Stomach smooth muscle (tissue), 2 donors: Measurements from ENCODE around the gene CCDC178.

Experiments
- H3K27ac ChIP-seq: one replicate; pipeline ENCODE4 v1.7.0; 2013; ENCODE audit warnings: mild to moderate bottlenecking, low read length, inconsistent platforms
- H3K27me3 ChIP-seq, 2 donors: one replicate each; pipeline ENCODE4 v1.7.0; 2013; ENCODE audit warnings: low read length in 2 of 2; ENCODE audit not compliant: insufficient read depth in 2 of 2, control insufficient read depth in 1 of 2
- H3K36me3 ChIP-seq, 2 donors: one replicate each; pipeline ENCODE4 v1.7.0; 2013; ENCODE audit warnings: low read length in 2 of 2; ENCODE audit not compliant: control insufficient read depth in 2 of 2, insufficient read depth in 2 of 2
- H3K4me1 ChIP-seq: one replicate; pipeline ENCODE4 v1.7.0; 2013; ENCODE audit warnings: low read length; ENCODE audit not compliant: control insufficient read depth, insufficient read depth
- H3K4me3 ChIP-seq, 2 donors: one replicate each; pipeline ENCODE4 v1.7.0; 2013; ENCODE audit warnings: low read length in 2 of 2
- H3K9ac ChIP-seq, 2 donors: one replicate each; pipeline ENCODE4 v1.7.0; 2013; ENCODE audit warnings: low read length in 2 of 2, mild to moderate bottlenecking in 1 of 2
- H3K9me3 ChIP-seq, 2 donors: one replicate each; pipeline ENCODE4 v1.7.0; 2013; ENCODE audit warnings: low read length in 2 of 2; ENCODE audit not compliant: control insufficient read depth in 2 of 2
- donor health status: healthy.
- donor health status: Pancreatic carcinoma.

CCDC178 gene, protein sequence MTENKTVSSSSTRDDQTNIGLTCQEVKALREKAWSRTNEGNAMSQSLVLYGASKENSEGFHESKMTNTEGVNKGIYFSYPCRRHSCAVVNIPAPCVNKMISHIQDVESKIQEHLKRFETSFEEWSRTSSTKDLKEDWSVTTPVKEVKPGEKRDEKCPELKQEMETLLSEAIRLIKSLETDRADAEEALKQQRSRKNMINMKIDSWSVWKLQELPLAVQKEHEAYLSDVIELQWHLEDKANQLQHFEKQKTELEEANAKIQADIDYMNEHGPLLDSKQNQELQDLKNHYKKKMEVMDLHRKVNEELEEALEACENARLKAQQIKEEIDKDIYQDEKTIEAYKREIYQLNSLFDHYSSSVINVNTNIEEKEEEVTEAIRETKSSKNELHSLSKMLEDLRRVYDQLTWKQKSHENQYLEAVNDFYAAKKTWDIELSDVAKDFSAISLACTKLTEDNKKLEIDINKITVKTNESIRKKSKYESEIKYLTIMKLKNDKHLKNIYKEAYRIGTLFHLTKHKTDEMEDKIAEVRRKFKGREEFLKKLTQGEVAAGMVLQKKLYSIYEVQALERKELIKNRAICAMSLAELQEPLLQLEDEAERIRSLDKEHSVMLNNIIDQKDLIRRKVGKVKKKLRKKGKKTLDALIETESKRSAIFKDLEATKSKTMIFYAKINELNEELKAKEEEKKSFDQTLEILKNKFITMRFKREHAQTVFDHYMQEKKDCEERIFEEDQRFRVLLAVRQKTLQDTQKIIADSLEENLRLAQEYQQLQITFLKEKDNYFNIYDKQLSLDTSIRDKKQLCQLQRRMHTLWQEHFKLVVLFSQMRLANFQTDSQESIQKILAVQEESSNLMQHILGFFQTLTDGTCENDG

DNA sequence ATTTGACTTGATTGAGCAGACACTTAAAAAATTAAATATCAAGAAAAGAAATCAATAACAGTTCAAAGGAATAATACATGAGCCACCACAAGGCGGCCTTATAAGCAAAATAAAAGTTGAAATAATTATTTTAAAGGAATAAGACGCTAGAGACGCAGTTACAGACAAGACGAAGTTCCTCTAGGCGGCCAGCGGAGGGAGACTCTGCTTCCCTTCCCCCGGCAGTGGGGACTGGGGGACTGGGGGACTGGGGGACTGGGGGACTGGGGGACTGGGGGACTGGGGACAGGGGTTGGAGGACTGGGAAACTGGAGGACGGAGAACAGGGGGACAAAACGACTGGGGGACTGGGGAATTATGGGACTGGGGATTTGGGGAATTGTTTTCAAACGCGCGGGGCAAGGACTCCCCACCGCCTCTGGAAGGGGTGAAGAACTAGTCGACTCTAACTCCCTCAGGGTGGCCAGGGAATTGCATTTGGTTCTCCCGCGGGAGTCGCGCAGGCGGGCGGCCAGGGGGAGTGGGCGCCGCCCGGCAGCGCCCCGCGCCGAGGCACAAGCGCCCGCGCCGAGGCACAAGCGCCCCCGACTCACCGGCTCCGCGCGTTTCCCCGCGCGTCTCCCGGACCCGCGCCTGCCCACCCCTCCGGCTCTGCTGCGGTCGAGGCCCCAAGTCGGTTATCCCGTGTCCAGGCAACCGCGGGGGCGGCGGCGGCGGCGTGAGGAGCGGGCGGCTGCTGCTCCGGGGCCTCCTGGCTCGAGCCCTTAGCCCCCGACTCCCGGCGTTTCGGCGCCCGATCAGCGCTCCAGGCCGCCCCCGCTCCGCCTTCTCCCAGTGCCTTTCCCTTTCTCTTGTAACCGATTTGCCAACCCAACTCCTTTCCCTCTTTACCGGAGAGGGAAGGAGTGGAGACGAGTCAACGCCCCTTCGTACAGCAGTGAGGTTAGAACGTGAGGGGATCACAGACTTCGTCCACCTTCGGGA is at the start of gene CCDC178:
Gene CCDC178 (minus strand): TSS at position 662 of the 984 bp plus-strand sequence. CDS start 28,633 bp downstream, outside the sequence.
- no peaks in the 10 kb centered on the region for H3K9me3 ChIP-seq
- no peaks in the 10 kb centered on the region for H3K36me3 ChIP-seq
- peaks cover 0 to 3% of the 10 kb centered on the region in 2 donors for H3K27me3 ChIP-seq
- H3K4me3 ChIP-seq: peak within 1 kb of the TSS; percentile 44 to 71
- H3K27ac ChIP-seq: no peak within 1 kb of the TSS
- H3K4me1 ChIP-seq: no peaks in the 10 kb centered on the region
- peak within 1 kb of the TSS; percentile 13 to 32 for H3K9ac ChIP-seq

DNA sequence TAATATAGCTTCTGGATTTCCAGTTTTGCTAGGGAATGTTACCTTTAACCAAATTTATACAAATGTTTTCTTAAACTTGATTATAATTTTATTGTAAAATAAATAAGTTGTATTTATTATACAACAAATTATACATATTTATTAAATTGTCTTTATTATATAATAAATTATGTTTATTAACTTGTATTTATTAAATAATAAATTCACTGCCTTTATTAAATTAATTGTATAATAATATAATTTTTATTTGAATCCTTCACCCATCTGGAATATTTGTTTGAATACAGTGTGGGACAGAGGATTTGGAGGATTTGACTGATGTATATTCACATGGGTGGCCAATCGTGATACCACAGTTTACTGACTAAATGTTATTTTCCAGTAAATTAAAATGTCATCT is 43.4 kb upstream of the CCDC178 start:
- no peak overlapping the region for H3K4me3 ChIP-seq

GRCh38 chr18:33472509-33472908 is 32.0 kb upstream of the CCDC178 start:
- H3K9me3 ChIP-seq: no peaks in the 10 kb centered on the region
- H3K4me3 ChIP-seq: no peak overlapping the region
- H3K27ac ChIP-seq: no peak overlapping the region
- H3K9ac ChIP-seq: no peak overlapping the region
- no peaks in the 10 kb centered on the region for H3K36me3 ChIP-seq
- H3K4me1 ChIP-seq: no peaks in the 10 kb centered on the region
- H3K27me3 ChIP-seq: no peaks in the 10 kb centered on the region

More for the DNA sequence above, 43.4 kb upstream of the CCDC178 start:
- no peaks in the 10 kb centered on the region for H3K9me3 ChIP-seq
- no peak overlapping the region for H3K9ac ChIP-seq
- H3K27me3 ChIP-seq: no peaks in the 10 kb centered on the region
- no peak overlapping the region for H3K27ac ChIP-seq
- H3K36me3 ChIP-seq: no peaks in the 10 kb centered on the region
- no peaks in the 10 kb centered on the region for H3K4me1 ChIP-seq

DNA sequence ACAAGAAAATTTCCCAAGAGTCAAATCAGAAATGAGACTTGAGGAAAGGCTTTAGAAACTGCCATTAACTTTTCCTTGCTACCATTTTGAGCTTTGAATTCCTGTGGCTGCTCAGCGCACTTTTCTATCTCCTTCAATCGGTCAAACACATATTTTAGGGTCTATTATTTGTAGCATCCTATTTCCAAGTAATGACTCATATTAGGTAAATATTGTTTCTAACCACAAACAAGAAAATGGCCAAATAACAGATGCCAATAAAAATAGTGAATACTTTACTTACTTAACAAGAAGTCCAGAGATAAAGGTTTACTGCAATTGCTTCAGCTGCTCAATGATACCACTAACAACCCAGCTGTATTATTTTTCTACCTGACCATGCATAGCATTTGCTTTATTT is 29.7 kb upstream of the CCDC178 start:
- H3K9me3 ChIP-seq: no peaks in the 10 kb centered on the region
- H3K27me3 ChIP-seq: no peaks in the 10 kb centered on the region
- no peak overlapping the region for H3K9ac ChIP-seq
- H3K27ac ChIP-seq: no peak overlapping the region
- H3K4me1 ChIP-seq: no peaks in the 10 kb centered on the region
- no peaks in the 10 kb centered on the region for H3K36me3 ChIP-seq
- no peak overlapping the region for H3K4me3 ChIP-seq

DNA sequence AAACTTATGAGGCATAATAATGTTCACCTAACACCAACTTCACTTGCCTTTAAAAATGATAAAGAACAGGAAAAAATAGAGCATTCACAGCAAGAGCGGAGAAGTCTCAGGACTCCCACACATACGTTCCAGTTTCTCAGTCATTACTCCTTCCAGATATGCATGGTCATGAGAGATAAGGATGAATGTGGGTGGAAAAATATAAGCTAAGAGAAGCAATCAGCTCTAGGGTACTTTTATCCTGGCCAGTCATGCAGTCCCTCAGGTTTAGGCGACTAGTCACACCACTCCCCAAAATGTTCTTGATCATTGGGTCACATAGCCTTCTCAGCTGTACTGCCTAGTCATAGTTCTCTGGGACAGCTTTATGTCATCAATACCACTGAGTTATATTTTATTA is 29.2 kb upstream of the CCDC178 start:
- Histone ChIP-seq H3K36me3 (no peaks in the 10 kb centered on the region), H3K27me3 (no peaks in the 10 kb centered on the region), H3K4me1 (no peaks in the 10 kb centered on the region), H3K9ac (no peak overlapping the region), H3K27ac (no peak overlapping the region), H3K4me3 (no peak overlapping the region), H3K9me3 (no peaks in the 10 kb centered on the region)

GRCh38 chr18:33467531-33467930 is 27.0 kb upstream of the CCDC178 start:
- Histone ChIP-seq H3K4me1 (no peaks in the 10 kb centered on the region), H3K27me3 (no peaks in the 10 kb centered on the region), H3K9me3 (no peaks in the 10 kb centered on the region), H3K27ac (no peak overlapping the region), H3K36me3 (no peaks in the 10 kb centered on the region), H3K9ac (no peak overlapping the region), H3K4me3 (no peak overlapping the region)

- no peaks in the 10 kb centered on the region for H3K27me3 ChIP-seq
- H3K36me3 ChIP-seq: no peaks in the 10 kb centered on the region
- H3K27ac ChIP-seq: no peak overlapping the region
- no peaks in the 10 kb centered on the region for H3K9me3 ChIP-seq
- no peaks in the 10 kb centered on the region for H3K4me1 ChIP-seq
- no peak overlapping the region for H3K9ac ChIP-seq
- no peak overlapping the region for H3K4me3 ChIP-seq
These were observed 26.3 kb upstream of the CCDC178 start for GRCh38 chr18:33466822-33467221.

DNA sequence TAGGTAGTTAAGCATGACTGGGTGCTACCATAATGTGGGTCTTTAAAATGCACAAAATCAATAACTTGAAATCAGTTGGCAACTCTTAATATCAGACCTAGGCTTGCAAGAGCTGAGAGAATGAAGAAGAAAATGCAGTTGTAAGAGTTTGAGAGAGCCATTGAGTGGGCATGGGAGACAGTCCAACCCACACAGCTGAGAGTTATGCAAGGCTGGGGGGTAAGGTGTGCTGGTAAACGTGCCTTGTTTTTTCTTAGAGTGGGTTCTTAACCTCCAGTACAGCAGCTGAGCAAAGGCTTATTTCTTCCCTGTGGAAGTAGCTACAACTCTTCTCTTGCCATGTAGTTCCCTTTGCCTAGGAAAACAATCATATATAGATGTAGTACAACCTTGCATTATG is 20.2 kb upstream of the CCDC178 start:
- Histone ChIP-seq H3K36me3 (no peaks in the 10 kb centered on the region), H3K4me1 (no peaks in the 10 kb centered on the region), H3K27me3 (no peaks in the 10 kb centered on the region), H3K9ac (no peak overlapping the region), H3K9me3 (no peaks in the 10 kb centered on the region), H3K27ac (no peak overlapping the region), H3K4me3 (no peak overlapping the region)

- H3K27ac ChIP-seq: no peak overlapping the region
- H3K27me3 ChIP-seq: no peaks in the 10 kb centered on the region
- no peak overlapping the region for H3K4me3 ChIP-seq
- no peaks in the 10 kb centered on the region for H3K9me3 ChIP-seq
- H3K36me3 ChIP-seq: no peaks in the 10 kb centered on the region
- H3K9ac ChIP-seq: no peak overlapping the region
- no peaks in the 10 kb centered on the region for H3K4me1 ChIP-seq
These were observed 19.1 kb upstream of the CCDC178 start for GRCh38 chr18:33459612-33460011.

- Histone ChIP-seq H3K27ac (no peak overlapping the region), H3K36me3 (no peaks in the 10 kb centered on the region), H3K27me3 (no peaks in the 10 kb centered on the region), H3K9ac (no peak overlapping the region), H3K4me3 (no peak overlapping the region), H3K4me1 (no peaks in the 10 kb centered on the region), H3K9me3 (no peaks in the 10 kb centered on the region)
These were observed 6.1 kb upstream of the CCDC178 start for GRCh38 chr18:33446604-33447003.
